CD14-positive monocyte (primary cell): ENCODE results near the gene POSTN. TPM values are rescaled to one million over a fixed set of nuclear protein-coding genes. Genes with fewer than 3 reads are reported as not detected.

ENCODE experiments used
- DNase-seq, 3 donors: peaks; one replicate each; pipeline ENCODE4 v3.0.0-alpha.2; 2011 to 2022
- H2AFZ ChIP-seq: 2 replicates; pipeline ENCODE4 v1.6.0; 2012; ENCODE audit warnings: mild to moderate bottlenecking, low read depth, low read length, inconsistent platforms; ENCODE audit not compliant: insufficient read depth, poor library complexity, severe bottlenecking
- H3K27ac ChIP-seq, 2 donors: 1 replicate in 1 of 2; 2 replicates in 1 of 2; pipeline ENCODE4 v1.5.1; 2012 to 2013; ENCODE audit warnings: low read length in 2 of 2, control low read depth in 1 of 2, inconsistent platforms in 1 of 2, low read depth in 1 of 2, mild to moderate bottlenecking in 1 of 2
- H3K27me3 ChIP-seq, 2 donors: one replicate each; pipeline versions ENCODE4 v1.6.0 to v1.6.1; 2011 to 2013; ENCODE audit warnings: low read length in 2 of 2; ENCODE audit not compliant: control insufficient read depth in 2 of 2, insufficient read depth in 2 of 2
- H3K36me3 ChIP-seq, 2 donors: replicated peaks in 1 of 2; 1 replicate in 1 of 2; 2 replicates in 1 of 2; pipeline versions ENCODE4 v1.5.1 to v1.6.1; 2012 to 2013; ENCODE audit warnings: low read length in 2 of 2, control low read depth in 1 of 2, inconsistent platforms in 1 of 2, mild to moderate bottlenecking in 1 of 2; ENCODE audit not compliant: insufficient read depth in 2 of 2, control insufficient read depth in 1 of 2
- H3K4me1 ChIP-seq, 2 donors: 1 replicate in 1 of 2; 2 replicates in 1 of 2; pipeline versions ENCODE4 v1.5.1 to v1.6.1; 2012 to 2013; ENCODE audit warnings: low read length in 2 of 2, control low read depth in 1 of 2, inconsistent platforms in 1 of 2, mild to moderate bottlenecking in 1 of 2, moderate library complexity in 1 of 2; ENCODE audit not compliant: insufficient read depth in 2 of 2, control insufficient read depth in 1 of 2
- H3K4me2 ChIP-seq: replicated peaks from 2 replicates; pipeline ENCODE3; 2012; ENCODE audit warnings: low read length, moderate library complexity, mild to moderate bottlenecking; ENCODE audit not compliant: poor library complexity, severe bottlenecking; ENCODE audit errors: extremely low read depth
- H3K4me3 ChIP-seq, 3 experiments: fragments of 200-600 bp in 1 of 3; sonication (generic) in 1 of 3; replicated peaks in 1 of 3; 1 replicate in 2 of 3; 2 replicates in 1 of 3; pipeline ENCODE4 v1.5.1; 2011 to 2013; ENCODE audit warnings: low read length in 3 of 3, mild to moderate bottlenecking in 3 of 3, control low read depth in 2 of 3, low read depth in 2 of 3, inconsistent platforms in 1 of 3, moderate library complexity in 1 of 3
- H3K79me2 ChIP-seq: 2 replicates; pipeline ENCODE4 v1.6.0; 2012; ENCODE audit warnings: mild to moderate bottlenecking, control low read depth, inconsistent platforms, low read length, moderate library complexity; ENCODE audit not compliant: insufficient read depth
- H3K9ac ChIP-seq: 2 replicates; pipeline ENCODE4 v1.6.0; 2017; ENCODE audit warnings: low read length, mild to moderate bottlenecking; ENCODE audit not compliant: insufficient read depth, poor library complexity, severe bottlenecking
- H3K9me3 ChIP-seq, 2 donors: replicated peaks in 1 of 2; 1 replicate in 1 of 2; 2 replicates in 1 of 2; pipeline versions ENCODE4 v1.5.1 to v1.6.1; 2012 to 2013; ENCODE audit warnings: low read length in 2 of 2, control low read depth in 1 of 2; ENCODE audit not compliant: control insufficient read depth in 1 of 2, insufficient read depth in 1 of 2
- H4K20me1 ChIP-seq: 2 replicates; pipeline ENCODE4 v1.6.0; 2012; ENCODE audit warnings: mild to moderate bottlenecking, low read length, control low read depth, moderate library complexity; ENCODE audit not compliant: insufficient read depth
- H3K27ac Mint-ChIP-seq, 7 donors: one replicate each; pipeline ENCODE4 v1.8.0; 2020; ENCODE audit warnings: mild to moderate bottlenecking in 7 of 7, mixed read lengths in 7 of 7, moderate library complexity in 6 of 7, inconsistent platforms in 2 of 7
- H3K27me3 Mint-ChIP-seq, 3 donors: one replicate each; pipeline ENCODE4 v1.8.0; 2021 to 2022; ENCODE audit warnings: low read depth in 3 of 3, mild to moderate bottlenecking in 3 of 3, mixed read lengths in 3 of 3, moderate library complexity in 3 of 3, inconsistent platforms in 1 of 3
- H3K36me3 Mint-ChIP-seq, 2 donors: one replicate each; pipeline ENCODE4 v1.8.0; 2020; ENCODE audit warnings: mixed read lengths in 2 of 2, inconsistent platforms in 1 of 2, mild to moderate bottlenecking in 1 of 2
- H3K4me1 Mint-ChIP-seq: one replicate; pipeline ENCODE4 v1.8.0; 2020; ENCODE audit warnings: mild to moderate bottlenecking, mixed read lengths
- H3K4me3 Mint-ChIP-seq, 2 donors: one replicate each; pipeline ENCODE4 v1.8.0; 2020; ENCODE audit warnings: mild to moderate bottlenecking in 2 of 2, mixed read lengths in 2 of 2, moderate library complexity in 1 of 2
- H3K9me3 Mint-ChIP-seq, 7 donors: one replicate each; pipeline ENCODE4 v1.8.0; 2020 to 2022; ENCODE audit warnings: mixed read lengths in 7 of 7, mild to moderate bottlenecking in 6 of 7, moderate library complexity in 6 of 7, inconsistent platforms in 2 of 7
- WGBS: methylation state at CpG from one replicate; pipeline ENCODE4 v1.1.5; 2013; ENCODE audit warnings: missing lambda C conversion rate; ENCODE audit not compliant: insufficient coverage; 5-methylcytosine and 5-hydroxymethylcytosine counted together
- intact Hi-C, 2 donors: fragments of 100-400 bp; cut with micrococcal nuclease; formaldehyde crosslinking; loops; one replicate each; pipeline versions ENCODE4 v1.15.0 to v1.15.1; 2023
- polyA plus RNA-seq, 3 donors: library from polyadenylated mRNA; depleted of rRNA in 1 of 3; unstranded in 2 of 3; stranded (reverse) in 1 of 3; fragments of 300-500 nt in 2 of 3; fragments of >200 nt in 1 of 3; fragmentation: Illumina TruSeq in 2 of 3; gene quantifications; 1 replicate in 2 of 3; 2 replicates in 1 of 3; pipeline ENCODE4 v1.2.3, GENCODE V29; 2012 to 2021
- TF ChIP-seq, protein P1 (sequence below): fragments of 200-600 bp; IDR thresholded peaks from one replicate; pipeline ENCODE4 v1.8.0; 2022; ENCODE audit warnings: antibody characterized with exemption, mild to moderate bottlenecking

The POSTN gene
- polyA plus RNA-seq, 3 donors = not detected

DNA sequence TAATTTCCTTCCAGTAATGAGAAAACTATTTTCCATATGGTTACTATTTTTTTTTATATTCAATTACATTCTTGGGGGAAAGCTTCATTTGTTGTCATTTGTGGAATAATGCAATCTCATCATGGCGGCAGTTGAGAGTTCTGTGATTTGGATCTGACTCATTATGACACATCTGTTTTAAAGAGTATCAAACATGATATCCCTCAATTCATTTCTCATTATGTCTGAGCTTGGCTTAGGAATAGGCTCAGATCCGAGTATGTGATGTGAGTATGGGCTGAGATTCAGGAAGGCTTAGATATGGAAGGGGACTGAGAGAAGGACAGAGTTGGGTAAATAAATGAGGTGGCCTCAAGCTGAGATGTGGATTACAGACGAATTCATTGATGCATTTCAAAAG, 64.4 kb downstream of the POSTN start:
- no peak overlapping the region for H3K27ac Mint-ChIP-seq
- 86% methylated on average over 1 of the region's 3 CpGs for WGBS

DNA sequence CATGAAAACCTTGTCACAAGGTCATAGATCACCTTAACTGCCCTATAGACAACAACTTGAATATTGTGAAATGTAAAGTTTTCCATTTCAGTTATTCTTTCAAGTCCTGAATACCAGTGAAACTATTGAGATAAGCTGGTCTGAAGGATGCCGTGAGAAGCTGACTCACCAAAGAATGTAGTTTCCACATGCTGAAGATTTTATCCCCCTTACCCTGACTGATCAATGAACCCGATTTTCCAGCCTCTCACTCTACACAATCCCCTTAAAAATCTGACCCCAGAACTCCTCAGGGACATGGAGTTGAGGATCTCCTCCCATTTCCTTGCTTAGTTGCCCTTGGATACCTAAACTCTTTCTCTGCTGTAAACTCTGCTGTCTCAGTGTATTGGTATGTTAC, 67.5 kb downstream of the POSTN start:
- TF ChIP-seq, protein P1, sequence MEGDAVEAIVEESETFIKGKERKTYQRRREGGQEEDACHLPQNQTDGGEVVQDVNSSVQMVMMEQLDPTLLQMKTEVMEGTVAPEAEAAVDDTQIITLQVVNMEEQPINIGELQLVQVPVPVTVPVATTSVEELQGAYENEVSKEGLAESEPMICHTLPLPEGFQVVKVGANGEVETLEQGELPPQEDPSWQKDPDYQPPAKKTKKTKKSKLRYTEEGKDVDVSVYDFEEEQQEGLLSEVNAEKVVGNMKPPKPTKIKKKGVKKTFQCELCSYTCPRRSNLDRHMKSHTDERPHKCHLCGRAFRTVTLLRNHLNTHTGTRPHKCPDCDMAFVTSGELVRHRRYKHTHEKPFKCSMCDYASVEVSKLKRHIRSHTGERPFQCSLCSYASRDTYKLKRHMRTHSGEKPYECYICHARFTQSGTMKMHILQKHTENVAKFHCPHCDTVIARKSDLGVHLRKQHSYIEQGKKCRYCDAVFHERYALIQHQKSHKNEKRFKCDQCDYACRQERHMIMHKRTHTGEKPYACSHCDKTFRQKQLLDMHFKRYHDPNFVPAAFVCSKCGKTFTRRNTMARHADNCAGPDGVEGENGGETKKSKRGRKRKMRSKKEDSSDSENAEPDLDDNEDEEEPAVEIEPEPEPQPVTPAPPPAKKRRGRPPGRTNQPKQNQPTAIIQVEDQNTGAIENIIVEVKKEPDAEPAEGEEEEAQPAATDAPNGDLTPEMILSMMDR = no peak
- H3K9ac ChIP-seq = no peak overlapping the region
- H2AFZ ChIP-seq = no peak overlapping the region
- H3K36me3 ChIP-seq = no peaks in the 10 kb centered on the region
- H3K4me1 Mint-ChIP-seq = no peaks in the 10 kb centered on the region
- DNase-seq = no peak
- intact Hi-C loops = no loop called here
- H3K9me3 ChIP-seq = peaks cover 0 to 9% of the 10 kb centered on the region in 2 donors
- H3K36me3 Mint-ChIP-seq = no peaks in the 10 kb centered on the region
- H3K27ac ChIP-seq = no peak overlapping the region
- no peak overlapping the region for H3K4me2 ChIP-seq
- H3K27ac Mint-ChIP-seq = no peak overlapping the region
- 29% methylated on average over 1 of the region's 2 CpGs for WGBS
- H3K4me3 Mint-ChIP-seq = no peak overlapping the region
- no peaks in the 10 kb centered on the region for H3K27me3 Mint-ChIP-seq
- no peaks in the 10 kb centered on the region for H3K4me1 ChIP-seq
- no peaks in the 10 kb centered on the region for H4K20me1 ChIP-seq
- no peaks in the 10 kb centered on the region for H3K79me2 ChIP-seq
- H3K9me3 Mint-ChIP-seq = peaks cover 2 to 9% (median 6%) of the 10 kb centered on the region in 7 donors
- no peaks in the 10 kb centered on the region for H3K27me3 ChIP-seq
- H3K4me3 ChIP-seq = no peak overlapping the region

More for the DNA sequence above, 64.4 kb downstream of the POSTN start:
- no peaks in the 10 kb centered on the region for H3K27me3 Mint-ChIP-seq
- H3K9me3 Mint-ChIP-seq = peaks cover 6 to 10% (median 7%) of the 10 kb centered on the region in 7 donors
- Histone ChIP-seq H3K79me2 (no peaks in the 10 kb centered on the region), H4K20me1 (no peaks in the 10 kb centered on the region), H3K27ac (no peak overlapping the region), H3K4me1 (no peaks in the 10 kb centered on the region), H3K36me3 (no peaks in the 10 kb centered on the region), H3K9me3 (peaks cover 0 to 9% of the 10 kb centered on the region in 2 donors), H3K9ac (no peak overlapping the region), H2AFZ (no peak overlapping the region), H3K27me3 (no peaks in the 10 kb centered on the region), H3K4me2 (no peak overlapping the region), H3K4me3 (no peak overlapping the region)
- no peaks in the 10 kb centered on the region for H3K36me3 Mint-ChIP-seq
- intact Hi-C loops = no loop called here
- DNase-seq = no peak
- TF ChIP-seq, protein P1 = no peak
- no peak overlapping the region for H3K4me3 Mint-ChIP-seq
- no peaks in the 10 kb centered on the region for H3K4me1 Mint-ChIP-seq
